OCI-LY1 (cell line): ENCODE results near the gene TAOK1.

Experiments used
- H2AFZ ChIP-seq: fragments of 200-600 bp; sonication (generic), shearing (Covaris generic); 2 replicates; pipeline ENCODE4 v1.6.0; 2014; ENCODE audit warnings: antibody characterized with exemption, mild to moderate bottlenecking, low read length
- H3F3A ChIP-seq: fragments of 200-600 bp; sonication (generic), shearing (Covaris generic); 2 replicates; pipeline ENCODE4 v1.6.0; 2014; ENCODE audit warnings: mild to moderate bottlenecking, antibody characterized with exemption, low read length, moderate library complexity; ENCODE audit not compliant: insufficient read depth
- H3K27ac ChIP-seq: fragments of 200-600 bp; sonication (generic); 2 replicates; pipeline ENCODE4 v1.5.1; 2014; ENCODE audit warnings: low read length, mixed run types, mild to moderate bottlenecking, low read depth; ENCODE audit not compliant: poor library complexity, severe bottlenecking
- H3K27me3 ChIP-seq: fragments of 200-600 bp; sonication (generic); 2 replicates; pipeline ENCODE4 v1.6.0; 2014; ENCODE audit warnings: antibody characterized with exemption, mild to moderate bottlenecking, low read length, moderate library complexity; ENCODE audit not compliant: insufficient read depth
- H3K36me3 ChIP-seq: fragments of 200-600 bp; sonication (generic); 2 replicates; pipeline ENCODE4 v1.6.1; 2014; ENCODE audit warnings: mild to moderate bottlenecking, antibody characterized with exemption, low read length, moderate library complexity, mixed read lengths; ENCODE audit not compliant: insufficient read depth
- H3K4me1 ChIP-seq: fragments of 200-600 bp; sonication (generic); 2 replicates; pipeline ENCODE4 v1.5.1; 2014; ENCODE audit warnings: mild to moderate bottlenecking, low read length, moderate library complexity; ENCODE audit not compliant: insufficient read depth, severe bottlenecking
- H3K4me2 ChIP-seq: fragments of 200-600 bp; sonication (generic), shearing (Covaris generic); 2 replicates; pipeline ENCODE4 v1.6.1; 2014; ENCODE audit warnings: low read length
- H3K4me3 ChIP-seq: fragments of 200-600 bp; sonication (generic); 2 replicates; pipeline ENCODE4 v1.5.1; 2014; ENCODE audit warnings: low read length, low read depth, mild to moderate bottlenecking, mixed read lengths; ENCODE audit not compliant: poor library complexity, severe bottlenecking
- H3K79me2 ChIP-seq: fragments of 200-600 bp; shearing (Covaris generic); 2 replicates; pipeline ENCODE4 v1.6.1; 2016; ENCODE audit warnings: mixed run types, low read length, mixed read lengths; ENCODE audit not compliant: insufficient read depth
- H3K9ac ChIP-seq: fragments of 200-600 bp; sonication (generic), shearing (Covaris generic); 2 replicates; pipeline ENCODE4 v1.6.1; 2014; ENCODE audit warnings: mild to moderate bottlenecking, low read length, mixed read lengths
- H3K9me2 ChIP-seq: fragments of 200-600 bp; sonication (generic), shearing (Covaris generic); 2 replicates; pipeline ENCODE4 v1.6.1; 2014; ENCODE audit warnings: low read depth, mild to moderate bottlenecking, low read length, mixed read lengths
- H3K9me3 ChIP-seq: fragments of 200-600 bp; shearing (Covaris generic); 2 replicates; pipeline ENCODE4 v1.6.1; 2014; ENCODE audit warnings: low read length, mixed read lengths
- H4K20me1 ChIP-seq: fragments of 200-600 bp; sonication (generic), shearing (Covaris generic); 2 replicates; pipeline ENCODE4 v1.6.0; 2016; ENCODE audit warnings: mild to moderate bottlenecking, low read length; ENCODE audit not compliant: insufficient read depth
- EZH2 ChIP-seq: fragments of 200-600 bp; sonication (generic), shearing (Covaris generic); IDR thresholded peaks from 2 replicates; pipeline ENCODE4 v1.8.0; 2017; ENCODE audit warnings: borderline replicate concordance, mixed run types, mild to moderate bottlenecking, antibody characterized with exemption, low read length, moderate library complexity, mixed read lengths
- TF ChIP-seq, protein P1 (sequence below): fragments of 200-600 bp; sonication (generic), shearing (Covaris generic); IDR thresholded peaks from 2 replicates; pipeline ENCODE4 v1.5.1; 2017; ENCODE audit warnings: mild to moderate bottlenecking, antibody characterized with exemption, low read length, moderate library complexity, mixed read lengths

TAOK1 gene

DNA sequence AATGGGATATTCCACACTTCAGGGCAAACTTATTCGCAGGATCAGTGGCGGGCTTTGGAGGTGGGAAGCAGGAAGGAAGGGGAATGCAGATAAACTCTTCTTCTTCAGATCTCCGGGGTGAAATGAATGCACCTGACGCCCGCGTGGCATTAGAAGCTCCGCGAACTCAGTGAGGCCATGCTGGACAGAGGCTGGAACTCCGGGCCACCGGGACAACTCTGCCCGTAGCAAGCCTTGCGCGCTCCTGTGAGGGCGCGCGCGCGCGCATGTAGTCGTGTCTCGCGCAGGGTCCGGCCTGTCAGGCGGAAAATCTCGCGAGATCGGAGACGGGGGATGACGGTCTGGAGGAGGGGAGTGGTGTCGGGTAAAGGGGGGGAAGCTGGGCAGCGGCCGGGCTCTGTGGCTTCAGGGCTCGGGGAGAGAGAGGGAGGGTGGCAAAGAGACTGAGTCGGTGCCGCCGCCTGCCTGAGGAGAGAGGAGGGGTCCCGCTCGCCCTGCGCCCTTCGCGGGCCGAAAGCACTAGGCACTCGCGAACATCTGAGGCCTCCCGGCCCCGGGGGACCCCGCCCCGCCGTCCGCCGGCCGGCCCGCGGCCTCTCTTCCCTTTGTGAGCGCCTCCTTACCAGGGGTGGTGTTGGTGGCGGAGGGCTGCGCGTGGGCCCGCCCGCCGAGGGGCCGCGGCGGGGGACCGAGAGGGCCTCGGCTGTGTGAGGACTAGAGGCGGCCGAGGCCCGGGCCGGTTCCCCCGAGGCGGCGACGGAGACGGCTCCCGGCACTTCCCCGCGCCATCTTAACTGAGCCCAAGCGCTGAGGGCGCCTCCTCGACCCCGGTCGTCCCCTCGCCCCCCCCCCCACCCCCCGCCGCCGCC lies at the start of gene TAOK1:
Gene TAOK1 (plus strand): TSS at position 382 of the 869 bp plus-strand sequence. CDS start 61,186 bp downstream, outside the sequence.
- peak within 1 kb of the TSS; percentile 72 for H3K4me3 ChIP-seq
- no peaks in the 10 kb centered on the region for H3K9me2 ChIP-seq
- H3K9ac ChIP-seq: peak within 1 kb of the TSS; percentile 80
- H3K9me3 ChIP-seq: no peaks in the 10 kb centered on the region
- peak within 1 kb of the TSS; percentile 99 for H3K4me2 ChIP-seq
- H3K27me3 ChIP-seq: no peaks in the 10 kb centered on the region
- TF ChIP-seq EZH2: no peak
- TF ChIP-seq, protein P1, sequence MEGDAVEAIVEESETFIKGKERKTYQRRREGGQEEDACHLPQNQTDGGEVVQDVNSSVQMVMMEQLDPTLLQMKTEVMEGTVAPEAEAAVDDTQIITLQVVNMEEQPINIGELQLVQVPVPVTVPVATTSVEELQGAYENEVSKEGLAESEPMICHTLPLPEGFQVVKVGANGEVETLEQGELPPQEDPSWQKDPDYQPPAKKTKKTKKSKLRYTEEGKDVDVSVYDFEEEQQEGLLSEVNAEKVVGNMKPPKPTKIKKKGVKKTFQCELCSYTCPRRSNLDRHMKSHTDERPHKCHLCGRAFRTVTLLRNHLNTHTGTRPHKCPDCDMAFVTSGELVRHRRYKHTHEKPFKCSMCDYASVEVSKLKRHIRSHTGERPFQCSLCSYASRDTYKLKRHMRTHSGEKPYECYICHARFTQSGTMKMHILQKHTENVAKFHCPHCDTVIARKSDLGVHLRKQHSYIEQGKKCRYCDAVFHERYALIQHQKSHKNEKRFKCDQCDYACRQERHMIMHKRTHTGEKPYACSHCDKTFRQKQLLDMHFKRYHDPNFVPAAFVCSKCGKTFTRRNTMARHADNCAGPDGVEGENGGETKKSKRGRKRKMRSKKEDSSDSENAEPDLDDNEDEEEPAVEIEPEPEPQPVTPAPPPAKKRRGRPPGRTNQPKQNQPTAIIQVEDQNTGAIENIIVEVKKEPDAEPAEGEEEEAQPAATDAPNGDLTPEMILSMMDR: no peak
- H3F3A ChIP-seq: no peaks in the 10 kb centered on the region
- peak within 1 kb of the TSS; percentile 55 for H3K27ac ChIP-seq
- no peaks in the 10 kb centered on the region for H3K36me3 ChIP-seq
- H2AFZ ChIP-seq: peak within 1 kb of the TSS; percentile 42
- peaks cover 34% of the 10 kb centered on the region for H3K4me1 ChIP-seq
- peaks cover 45% of the 10 kb centered on the region for H3K79me2 ChIP-seq
- H4K20me1 ChIP-seq: no peaks in the 10 kb centered on the region

DNA sequence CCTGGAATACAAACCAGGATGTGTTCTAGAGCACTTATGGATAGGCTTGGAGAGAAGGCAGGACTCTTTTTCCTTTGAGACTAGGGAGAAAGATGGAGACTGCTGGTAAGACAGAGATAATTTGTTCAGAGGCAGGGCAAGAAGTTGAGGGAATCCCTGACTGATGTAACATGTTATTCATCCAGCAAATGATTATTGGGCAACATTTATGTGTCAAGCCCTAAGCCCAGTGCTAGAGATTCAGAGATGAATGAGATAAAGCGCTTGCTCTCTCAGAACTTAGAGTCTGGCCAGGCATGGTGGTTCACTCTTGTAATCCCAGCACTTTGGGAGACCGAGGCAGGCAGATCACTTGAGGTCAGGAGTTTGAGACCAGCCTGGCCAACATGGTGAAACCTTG lies 48.4 kb upstream of the TAOK1 start:
- H3K36me3 ChIP-seq: no peaks in the 10 kb centered on the region
- H3K4me1 ChIP-seq: no peaks in the 10 kb centered on the region
- H3K79me2 ChIP-seq: no peaks in the 10 kb centered on the region
- no peaks in the 10 kb centered on the region for H4K20me1 ChIP-seq
- no peak for TF ChIP-seq EZH2
- TF ChIP-seq, protein P1: no peak
- no peak overlapping the region for H3K9ac ChIP-seq
- no peak overlapping the region for H3K4me3 ChIP-seq
- H3K4me2 ChIP-seq: no peak overlapping the region
- H3K27ac ChIP-seq: no peak overlapping the region
- H2AFZ ChIP-seq: no peak overlapping the region
- H3K9me3 ChIP-seq: no peaks in the 10 kb centered on the region
- no peaks in the 10 kb centered on the region for H3K9me2 ChIP-seq
- H3F3A ChIP-seq: no peaks in the 10 kb centered on the region
- H3K27me3 ChIP-seq: no peaks in the 10 kb centered on the region

DNA sequence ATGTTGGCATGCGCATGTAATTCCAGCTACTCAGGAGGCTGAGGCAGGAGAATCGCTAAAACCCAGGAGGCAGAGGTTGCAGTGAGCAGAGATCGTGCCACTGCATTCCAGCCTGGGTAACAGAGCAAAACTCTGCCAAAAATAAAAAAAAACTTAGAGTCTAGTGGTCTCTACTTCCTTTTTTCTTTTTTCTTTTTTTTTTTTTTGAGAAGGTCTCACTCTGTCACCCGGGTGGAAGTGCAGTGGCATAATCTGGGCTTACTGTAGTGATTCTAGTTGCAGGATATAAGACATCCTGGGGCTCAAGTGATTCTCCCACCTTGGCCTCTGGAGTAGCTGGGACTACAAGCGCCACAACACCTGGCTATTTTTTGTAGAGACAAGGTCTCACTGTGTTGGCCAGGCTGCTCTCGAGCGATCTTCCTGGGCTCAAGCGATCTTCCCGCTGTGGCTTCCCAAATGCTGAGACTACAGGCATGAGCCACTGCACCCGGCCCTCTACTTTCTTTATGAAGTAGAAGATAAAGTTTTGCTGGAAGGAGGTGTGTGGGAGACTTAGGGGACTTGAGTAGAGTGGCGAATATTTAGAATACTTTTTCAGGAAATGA lies 47.9 kb upstream of the TAOK1 start:
- Histone ChIP-seq H3K9me3 (no peaks in the 10 kb centered on the region), H3K27ac (no peak overlapping the region), H3K4me3 (no peak overlapping the region), H2AFZ (no peak overlapping the region), H3F3A (no peaks in the 10 kb centered on the region), H3K79me2 (no peaks in the 10 kb centered on the region), H4K20me1 (no peaks in the 10 kb centered on the region), H3K9me2 (no peaks in the 10 kb centered on the region), H3K9ac (no peak overlapping the region), H3K4me1 (no peaks in the 10 kb centered on the region), H3K27me3 (no peaks in the 10 kb centered on the region), H3K36me3 (no peaks in the 10 kb centered on the region), H3K4me2 (no peak overlapping the region)
- TF ChIP-seq, protein P1: no peak
